SU-DHL-6 (cell line): Measurements from ENCODE around the gene ERN1.
"Not testable (repeated sequence)": the region's sequence is repeated elsewhere in the genome, so short reads cannot be mapped to it uniquely, and the experiment has no call there.

Experiments used
- H2AFZ ChIP-seq: fragments of 200-600 bp; sonication (generic); 2 replicates; pipeline ENCODE4 v1.6.1; 2014; ENCODE audit warnings: low read depth, mild to moderate bottlenecking, moderate library complexity, mixed read lengths, antibody characterized with exemption, low read length; ENCODE audit not compliant: severe bottlenecking
- H3F3A ChIP-seq: fragments of 200-600 bp; shearing (Covaris generic); 2 replicates; pipeline ENCODE4 v1.6.0; 2016; ENCODE audit warnings: antibody characterized with exemption, mild to moderate bottlenecking; ENCODE audit not compliant: insufficient read depth
- H3K27ac ChIP-seq: fragments of 200-600 bp; sonication (generic); 2 replicates; pipeline ENCODE4 v1.5.1; 2016; ENCODE audit warnings: low read depth, mild to moderate bottlenecking, low read length, moderate library complexity, mixed read lengths
- H3K27me3 ChIP-seq: fragments of 200-600 bp; sonication (generic), shearing (Covaris generic); 2 replicates; pipeline ENCODE4 v1.6.0; 2014; ENCODE audit warnings: mild to moderate bottlenecking, low read length
- H3K36me3 ChIP-seq: fragments of 200-600 bp; sonication (generic); 2 replicates; pipeline ENCODE4 v1.6.1; 2014; ENCODE audit warnings: mild to moderate bottlenecking, low read length, mixed read lengths
- H3K4me2 ChIP-seq: fragments of 300-600, 200-600 bp; shearing (Covaris generic), sonication (generic); 2 replicates; pipeline ENCODE4 v1.6.0; 2014; ENCODE audit warnings: low read length, low read depth, mild to moderate bottlenecking; ENCODE audit not compliant: poor library complexity, severe bottlenecking
- H3K4me3 ChIP-seq: fragments of 200-600 bp; sonication (generic); 2 replicates; pipeline ENCODE4 v1.5.1; 2014; ENCODE audit warnings: antibody characterized with exemption, low read length, mild to moderate bottlenecking, mixed read lengths; ENCODE audit not compliant: insufficient read depth, poor library complexity, severe bottlenecking
- H3K79me2 ChIP-seq: fragments of 200-600 bp; sonication (generic); 2 replicates; pipeline ENCODE4 v1.6.1; 2014; ENCODE audit warnings: mild to moderate bottlenecking, low read length, moderate library complexity; ENCODE audit not compliant: insufficient read depth
- H3K9ac ChIP-seq: fragments of 200-600 bp; sonication (generic); 2 replicates; pipeline ENCODE4 v1.7.0; 2014; ENCODE audit warnings: mild to moderate bottlenecking, low read length
- H3K9me2 ChIP-seq: fragments of 200-600 bp; sonication (generic); replicated peaks from 2 replicates; pipeline ENCODE4 v1.6.1; 2014; ENCODE audit warnings: low read length; ENCODE audit not compliant: insufficient read depth
- H3K9me3 ChIP-seq: fragments of 200-600 bp; sonication (generic); 2 replicates; pipeline ENCODE4 v1.6.1; 2014; ENCODE audit warnings: low read length, mixed read lengths; ENCODE audit not compliant: insufficient read depth
- H4K20me1 ChIP-seq: fragments of 200-600 bp; sonication (generic); 2 replicates; pipeline ENCODE4 v1.6.1; 2014; ENCODE audit warnings: low read depth, mild to moderate bottlenecking, antibody characterized with exemption, low read length, moderate library complexity, mixed read lengths
- CTCF ChIP-seq: fragments of 200-600 bp; sonication (generic); IDR thresholded peaks from one replicate; pipeline ENCODE4 v1.5.1; 2017; ENCODE audit warnings: antibody characterized with exemption, mild to moderate bottlenecking, low read length, moderate library complexity; ENCODE audit not compliant: insufficient read depth, poor library complexity, severe bottlenecking
- EZH2phosphoT487 ChIP-seq: fragments of 200-600 bp; sonication (generic), shearing (Covaris generic); conservative IDR thresholded peaks from 2 replicates; pipeline ENCODE4 v1.6.1; 2018; ENCODE audit warnings: mild to moderate bottlenecking, antibody characterized with exemption, low read length, moderate library complexity, mixed read lengths

Gene ERN1

GRCh38 chr17:64008830-64009229, 121.1 kb downstream of the ERN1 start:
- no peak overlapping the region for H2AFZ ChIP-seq
- H3K9me3 ChIP-seq: no peaks in the 10 kb centered on the region
- no peaks in the 10 kb centered on the region for H3K9me2 ChIP-seq
- no peaks in the 10 kb centered on the region for H4K20me1 ChIP-seq
- H3K4me2 ChIP-seq: no peak overlapping the region
- H3F3A ChIP-seq: peaks cover 3% of the 10 kb centered on the region; the same call in 1 of the 2 replicates
- no peak overlapping the region for H3K27ac ChIP-seq
- peaks cover 11% of the 10 kb centered on the region; the same call in 1 of the 2 replicates for H3K36me3 ChIP-seq
- H3K79me2 ChIP-seq: peaks cover 54% of the 10 kb centered on the region
- TF ChIP-seq CTCF (no peak), EZH2phosphoT487 (no peak)
- no peak overlapping the region for H3K4me3 ChIP-seq
- H3K27me3 ChIP-seq: no peaks in the 10 kb centered on the region
- no peak overlapping the region for H3K9ac ChIP-seq

- Histone ChIP-seq H2AFZ (no peak overlapping the region), H3K27me3 (no peaks in the 10 kb centered on the region), H3K79me2 (peaks cover 50% of the 10 kb centered on the region), H3K9ac (no peak overlapping the region), H3K4me2 (no peak overlapping the region), H3K4me3 (no peak overlapping the region), H3K36me3 (peaks cover 11% of the 10 kb centered on the region; the same call in 1 of the 2 replicates), H3K27ac (no peak overlapping the region), H3K9me2 (no peaks in the 10 kb centered on the region), H4K20me1 (no peaks in the 10 kb centered on the region), H3K9me3 (no peaks in the 10 kb centered on the region), H3F3A (peaks cover 3% of the 10 kb centered on the region; the same call in 1 of the 2 replicates)
- no peak for TF ChIP-seq EZH2phosphoT487
- TF ChIP-seq CTCF: no peak
Observed at GRCh38 chr17:64008346-64008745, 121.6 kb downstream of the ERN1 start.

GRCh38 chr17:64007838-64008282, 122.1 kb downstream of the ERN1 start:
- no peak overlapping the region for H3K27ac ChIP-seq
- H2AFZ ChIP-seq: no peak overlapping the region
- peaks cover 11% of the 10 kb centered on the region; the same call in 1 of the 2 replicates for H3K36me3 ChIP-seq

GRCh38 chr17:64007089-64007837, 122.7 kb downstream of the ERN1 start:
- not testable (repeated sequence) for H4K20me1 ChIP-seq, H3F3A ChIP-seq, H3K27me3 ChIP-seq, H3K27ac ChIP-seq, H3K9me2 ChIP-seq, H3K4me3 ChIP-seq, H3K4me2 ChIP-seq, H3K9ac ChIP-seq, H2AFZ ChIP-seq, H3K9me3 ChIP-seq
- Histone ChIP-seq H3K36me3 (peaks cover 11% of the 10 kb centered on the region; the same call in 1 of the 2 replicates), H3K79me2 (peaks cover 39% of the 10 kb centered on the region)

More at GRCh38 chr17:64007838-64008282, 122.1 kb downstream of the ERN1 start:
- Histone ChIP-seq H3K4me2 (no peak overlapping the region), H3K27me3 (no peaks in the 10 kb centered on the region), H3K4me3 (no peak overlapping the region), H3K9me2 (no peaks in the 10 kb centered on the region), H3K79me2 (peaks cover 45% of the 10 kb centered on the region), H3F3A (peaks cover 3% of the 10 kb centered on the region; the same call in 1 of the 2 replicates), H4K20me1 (no peaks in the 10 kb centered on the region), H3K9ac (no peak overlapping the region), H3K9me3 (no peaks in the 10 kb centered on the region)
- no peak for TF ChIP-seq CTCF
- no peak for TF ChIP-seq EZH2phosphoT487
